Astrocyte (in vitro differentiated cells and primary cell): Measurements from ENCODE around the gene KCNQ1. TPM values are rescaled to one million over a fixed set of nuclear protein-coding genes. Genes with fewer than 3 reads are reported as not detected.

Source experiments
- DNase-seq: peaks from one replicate; pipeline ENCODE4 v3.0.0-alpha.2; 2010; ENCODE audit warnings: low read depth
- FAIRE-seq: peaks from 2 replicates; lab custom pipeline; 2011; peaks lifted over from hg19 to GRCh38; lab: Jason Lieb, UNC
- H2AFZ ChIP-seq: 2 replicates; pipeline ENCODE4 v1.6.0; 2012; ENCODE audit warnings: low read depth, low read length, inconsistent platforms
- H3K27ac ChIP-seq: 2 replicates; pipeline ENCODE4 v1.5.1; 2011; ENCODE audit warnings: low read depth, low read length, inconsistent platforms
- H3K27me3 ChIP-seq: 2 replicates; pipeline ENCODE4 v1.6.0; 2011; ENCODE audit warnings: low read length, inconsistent platforms; ENCODE audit not compliant: insufficient read depth
- H3K36me3 ChIP-seq: 2 replicates; pipeline ENCODE4 v1.5.1; 2011; ENCODE audit warnings: low read length, inconsistent platforms; ENCODE audit not compliant: insufficient read depth
- H3K4me1 ChIP-seq: 2 replicates; pipeline ENCODE4 v1.5.1; 2011; ENCODE audit warnings: low read length, inconsistent platforms; ENCODE audit not compliant: insufficient read depth
- H3K4me2 ChIP-seq: 2 replicates; pipeline ENCODE4 v1.6.0; 2012; ENCODE audit warnings: low read length, inconsistent platforms
- H3K4me3 ChIP-seq: 2 replicates; pipeline ENCODE4 v1.5.1; 2011; ENCODE audit warnings: low read depth, mild to moderate bottlenecking, low read length, inconsistent platforms; ENCODE audit not compliant: insufficient read depth
- H3K79me2 ChIP-seq: 2 replicates; pipeline ENCODE4 v1.6.0; 2012; ENCODE audit warnings: mild to moderate bottlenecking, low read length, inconsistent platforms; ENCODE audit not compliant: insufficient read depth
- H3K9ac ChIP-seq: 2 replicates; pipeline ENCODE4 v1.6.0; 2012; ENCODE audit warnings: mild to moderate bottlenecking, low read length, inconsistent platforms
- H3K9me3 ChIP-seq: 2 replicates; pipeline ENCODE4 v1.5.1; 2012; ENCODE audit warnings: low read depth, mild to moderate bottlenecking, low read length, inconsistent platforms; ENCODE audit not compliant: insufficient read depth
- H4K20me1 ChIP-seq: 2 replicates; pipeline ENCODE4 v1.6.0; 2012; ENCODE audit warnings: low read length, inconsistent platforms; ENCODE audit not compliant: insufficient read depth
- H3K27ac Mint-ChIP-seq: one replicate; pipeline ENCODE4 v1.8.0; 2021; ENCODE audit warnings: mild to moderate bottlenecking, mixed read lengths; ENCODE audit not compliant: unreplicated experiment
- H3K27me3 Mint-ChIP-seq: one replicate; pipeline ENCODE4 v1.8.0; 2021; ENCODE audit warnings: low read depth, mixed read lengths; ENCODE audit not compliant: unreplicated experiment
- H3K36me3 Mint-ChIP-seq: one replicate; pipeline ENCODE4 v1.8.0; 2021; ENCODE audit warnings: low read depth, mixed read lengths; ENCODE audit not compliant: unreplicated experiment
- H3K4me1 Mint-ChIP-seq: one replicate; pipeline ENCODE4 v1.8.0; 2021; ENCODE audit warnings: low read depth, mixed read lengths; ENCODE audit not compliant: unreplicated experiment
- H3K4me3 Mint-ChIP-seq: one replicate; pipeline ENCODE4 v1.8.0; 2021; ENCODE audit warnings: mild to moderate bottlenecking, moderate library complexity, mixed read lengths; ENCODE audit not compliant: unreplicated experiment
- H3K9me3 Mint-ChIP-seq: one replicate; pipeline ENCODE4 v1.8.0; 2021; ENCODE audit warnings: mild to moderate bottlenecking, mixed read lengths; ENCODE audit not compliant: unreplicated experiment
- EZH2 ChIP-seq: IDR thresholded peaks from 2 replicates; pipeline ENCODE4 v1.6.1; 2012; ENCODE audit warnings: mild to moderate bottlenecking, low read length, inconsistent platforms; ENCODE audit not compliant: insufficient read depth
- total RNA-seq: library from RNA; stranded (reverse); gene quantifications from 2 replicates; pipeline ENCODE4 v1.2.1, GENCODE V29; 2021
- TF ChIP-seq, protein P1 (sequence below): IDR thresholded peaks from 2 replicates; pipeline ENCODE4 v1.5.1; 2011; ENCODE audit warnings: low read depth, mild to moderate bottlenecking, inconsistent platforms, low read length, moderate library complexity; ENCODE audit not compliant: insufficient read depth

KCNQ1 gene
- total RNA-seq, 1 donor from 2014 or later: not detected

DNA sequence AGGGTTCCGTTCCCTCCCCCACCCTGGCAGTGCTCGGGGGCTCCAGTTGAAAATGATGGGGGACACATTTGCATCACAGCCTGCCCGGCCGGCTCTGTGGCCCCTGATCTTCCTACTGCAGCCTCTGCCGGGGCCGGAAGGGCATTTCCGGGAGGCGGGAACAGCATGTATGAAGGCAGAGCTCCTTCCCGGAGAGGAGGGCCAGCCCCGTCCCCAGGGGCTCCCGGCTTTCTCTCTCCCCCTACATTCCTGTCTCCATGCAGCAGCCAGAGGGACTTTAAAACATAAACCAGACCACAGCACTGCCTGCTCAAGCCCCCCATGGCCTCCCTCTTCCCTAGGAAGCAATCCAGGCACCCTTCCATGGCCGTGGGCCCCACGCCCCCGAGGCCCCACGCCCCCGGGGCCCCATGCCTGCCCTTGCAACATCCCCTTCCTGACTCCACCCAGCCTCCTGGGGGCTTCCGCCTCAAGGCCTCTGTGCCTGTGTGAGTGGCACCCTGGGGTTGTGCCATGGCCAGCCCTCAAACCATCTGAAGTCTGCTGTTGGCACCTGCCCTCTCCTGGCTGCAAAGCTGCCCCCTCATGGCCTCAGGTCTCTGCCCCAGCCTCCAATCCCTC is 367.7 kb downstream of the KCNQ1 start:
- Histone ChIP-seq H2AFZ (peak overlapping the region; percentile 34), H4K20me1 (no peaks in the 10 kb centered on the region), H3K4me2 (peak overlapping the region; percentile 60), H3K4me3 (no peak overlapping the region), H3K79me2 (no peaks in the 10 kb centered on the region), H3K9ac (no peak overlapping the region), H3K36me3 (no peaks in the 10 kb centered on the region), H3K27me3 (peaks cover 8% of the 10 kb centered on the region), H3K9me3 (peaks cover 12% of the 10 kb centered on the region), H3K4me1 (peaks cover 15% of the 10 kb centered on the region), H3K27ac (no peak overlapping the region)
- FAIRE-seq (no peak), DNase-seq (no peak)
- Mint-ChIP-seq H3K27ac (no peak overlapping the region), H3K4me3 (no peak overlapping the region), H3K4me1 (peaks cover 4% of the 10 kb centered on the region), H3K9me3 (peaks cover 21% of the 10 kb centered on the region), H3K36me3 (no peaks in the 10 kb centered on the region), H3K27me3 (peaks cover 61% of the 10 kb centered on the region)
- TF ChIP-seq EZH2: no peak
- TF ChIP-seq, protein P1, sequence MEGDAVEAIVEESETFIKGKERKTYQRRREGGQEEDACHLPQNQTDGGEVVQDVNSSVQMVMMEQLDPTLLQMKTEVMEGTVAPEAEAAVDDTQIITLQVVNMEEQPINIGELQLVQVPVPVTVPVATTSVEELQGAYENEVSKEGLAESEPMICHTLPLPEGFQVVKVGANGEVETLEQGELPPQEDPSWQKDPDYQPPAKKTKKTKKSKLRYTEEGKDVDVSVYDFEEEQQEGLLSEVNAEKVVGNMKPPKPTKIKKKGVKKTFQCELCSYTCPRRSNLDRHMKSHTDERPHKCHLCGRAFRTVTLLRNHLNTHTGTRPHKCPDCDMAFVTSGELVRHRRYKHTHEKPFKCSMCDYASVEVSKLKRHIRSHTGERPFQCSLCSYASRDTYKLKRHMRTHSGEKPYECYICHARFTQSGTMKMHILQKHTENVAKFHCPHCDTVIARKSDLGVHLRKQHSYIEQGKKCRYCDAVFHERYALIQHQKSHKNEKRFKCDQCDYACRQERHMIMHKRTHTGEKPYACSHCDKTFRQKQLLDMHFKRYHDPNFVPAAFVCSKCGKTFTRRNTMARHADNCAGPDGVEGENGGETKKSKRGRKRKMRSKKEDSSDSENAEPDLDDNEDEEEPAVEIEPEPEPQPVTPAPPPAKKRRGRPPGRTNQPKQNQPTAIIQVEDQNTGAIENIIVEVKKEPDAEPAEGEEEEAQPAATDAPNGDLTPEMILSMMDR: no peak

DNA sequence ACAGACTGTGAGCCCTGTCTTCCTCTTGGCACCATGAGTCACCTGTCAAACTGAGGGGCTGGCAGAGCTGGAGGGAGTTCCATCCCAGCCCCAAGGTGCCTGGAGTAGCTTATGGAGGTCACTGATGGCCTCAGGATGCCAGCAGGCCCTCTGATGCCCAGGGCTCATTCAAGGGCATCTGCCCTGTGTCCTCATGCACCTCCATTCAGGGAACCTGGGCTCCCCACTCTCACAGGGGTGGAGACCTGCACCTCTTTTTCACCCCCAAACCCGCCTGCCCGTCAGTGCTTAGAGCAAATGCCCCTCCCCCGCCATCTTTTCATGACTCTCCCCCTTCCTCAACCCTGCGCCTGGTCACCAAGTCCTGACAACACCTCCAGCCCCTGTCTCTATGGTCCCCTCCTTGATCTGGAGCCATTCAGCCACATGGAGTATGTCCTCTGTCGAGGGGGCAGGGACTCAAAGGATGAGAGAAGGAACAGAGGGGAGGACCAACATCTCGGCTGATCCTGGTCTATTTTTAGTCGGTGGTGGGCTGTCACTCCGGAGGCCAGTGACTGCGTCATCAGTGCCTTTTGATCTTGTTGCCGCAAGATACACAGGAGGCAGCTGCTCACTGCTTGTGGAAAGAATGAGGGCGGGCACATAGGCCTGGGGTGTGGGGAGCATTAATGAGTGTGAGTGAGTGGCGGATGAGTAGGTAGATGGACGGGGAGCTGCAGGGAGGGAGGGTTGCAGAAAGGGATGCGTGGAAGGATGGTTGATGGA is 368.5 kb downstream of the KCNQ1 start:
- H3K36me3 ChIP-seq: no peaks in the 10 kb centered on the region
- Mint-ChIP-seq H3K36me3 (no peaks in the 10 kb centered on the region), H3K4me3 (no peak overlapping the region), H3K27ac (no peak overlapping the region), H3K27me3 (peaks cover 59% of the 10 kb centered on the region), H3K9me3 (peaks cover 24% of the 10 kb centered on the region), H3K4me1 (peaks cover 4% of the 10 kb centered on the region)
- H3K4me3 ChIP-seq: no peak overlapping the region
- TF ChIP-seq, protein P1: no peak
- no peak for TF ChIP-seq EZH2
- no peaks in the 10 kb centered on the region for H4K20me1 ChIP-seq
- H3K79me2 ChIP-seq: no peaks in the 10 kb centered on the region
- H3K27me3 ChIP-seq: peaks cover 7% of the 10 kb centered on the region
- H3K27ac ChIP-seq: no peak overlapping the region
- no peak overlapping the region for H3K9ac ChIP-seq
- FAIRE-seq (no peak), DNase-seq (peak; percentile 81)
- H3K4me1 ChIP-seq: peaks cover 15% of the 10 kb centered on the region
- no peak overlapping the region for H2AFZ ChIP-seq
- peak overlapping the region; percentile 60 for H3K4me2 ChIP-seq
- peaks cover 12% of the 10 kb centered on the region for H3K9me3 ChIP-seq
